Measurements from ENCODE around the gene TTLL11.

GRCh38 chr9:121827251-121827967, 265.7 kb downstream of the TTLL11 start:
- TF ChIP-seq CTCF (IDR thresholded peaks at IDR 0.05), result no peak
- TF ChIP-seq POLR2A (IDR thresholded peaks at IDR 0.05), result no peak

Data from Peyer's patch (tissue), 4 donors.